RWPE1 (cell line): ENCODE measurements around the gene PSMD1.

Experiments
- CTCF ChIA-PET: fragments of 350-600 bp; sonication (Branson Sonifier 250); formaldehyde crosslinking; extraction: SDS; loops from one replicate; lab custom pipeline; 2021; lab: Yijun Ruan, JAX
- POLR2A ChIA-PET: fragments of 400-600 bp; formaldehyde crosslinking; extraction: SDS; loops from one replicate; lab custom pipeline; 2020; ENCODE audit warnings: antibody characterized with exemption; ENCODE audit not compliant: low non-redundant PET; lab: Yijun Ruan, JAX
- DNase-seq: peaks from one replicate; pipeline ENCODE4 v3.0.0; 2012; ENCODE audit warnings: low spot score
- H3K27ac ChIP-seq: fragments of 450-650 bp; 2 replicates; pipeline ENCODE4 v1.5.1; 2017
- CTCF ChIP-seq: fragments of 450-650 bp; conservative IDR thresholded peaks from 2 replicates; pipeline ENCODE4 v1.5.1; 2017; ENCODE audit warnings: low read depth, mild to moderate bottlenecking

PSMD1 gene

GRCh38 chr2:231167745-231168459 lies 111.2 kb downstream of the PSMD1 start:
- CTCF ChIA-PET, result interaction anchor here (0.7 kb wide), 1 partner anchor 8 kb away, joined by 3 read pairs; no protein-coding TSS in a partner anchor
- POLR2A ChIA-PET, result no interaction called here

GRCh38 chr2:231168460-231169139 lies 111.9 kb downstream of the PSMD1 start:
- no peak for DNase-seq
- no peak overlapping the region for H3K27ac ChIP-seq
- ChIA-PET POLR2A (no interaction called here), CTCF (interaction anchor here (0.7 kb wide), 1 partner anchor 21 kb away, joined by 3 read pairs; no protein-coding TSS in a partner anchor)
- TF ChIP-seq CTCF, result no peak

More at GRCh38 chr2:231167745-231168459, 111.2 kb downstream of the PSMD1 start:
- no peak overlapping the region for H3K27ac ChIP-seq
- no peak for DNase-seq
- no peak for TF ChIP-seq CTCF

- ChIA-PET POLR2A (no interaction called here), CTCF (no interaction called here)
- TF ChIP-seq CTCF, result no peak
- DNase-seq, result no peak
- H3K27ac ChIP-seq, result no peak overlapping the region
These were observed 112.8 kb downstream of the PSMD1 start for GRCh38 chr2:231169488-231169887.

GRCh38 chr2:231170055-231170454 lies 113.4 kb downstream of the PSMD1 start:
- H3K27ac ChIP-seq, result no peak overlapping the region
- no peak for TF ChIP-seq CTCF
- ChIA-PET POLR2A (no interaction called here), CTCF (no interaction called here)
- no peak for DNase-seq

GRCh38 chr2:231172025-231172424 lies 115.4 kb downstream of the PSMD1 start:
- ChIA-PET POLR2A (no interaction called here), CTCF (interaction anchor here (0.7 kb wide), 1 partner anchor 17 kb away, joined by 9 read pairs; no protein-coding TSS in a partner anchor)
- no peak overlapping the region for H3K27ac ChIP-seq
- TF ChIP-seq CTCF, result no peak
- no peak for DNase-seq

- ChIA-PET CTCF (no interaction called here), POLR2A (no interaction called here)
- H3K27ac ChIP-seq, result no peak overlapping the region
- no peak for DNase-seq
- TF ChIP-seq CTCF, result no peak
These were observed 117.6 kb downstream of the PSMD1 start for GRCh38 chr2:231174211-231174651.
